Astrocyte (in vitro differentiated cells and primary cell): Measurements from ENCODE around the gene PACC1.

Experiments
- EZH2 ChIP-seq: IDR thresholded peaks from 2 replicates; pipeline ENCODE4 v1.6.1; 2012; ENCODE audit warnings: mild to moderate bottlenecking, low read length, inconsistent platforms; ENCODE audit not compliant: insufficient read depth
- TF ChIP-seq, protein P1 (sequence below): IDR thresholded peaks from 2 replicates; pipeline ENCODE4 v1.5.1; 2011; ENCODE audit warnings: low read depth, mild to moderate bottlenecking, inconsistent platforms, low read length, moderate library complexity; ENCODE audit not compliant: insufficient read depth

GRCh38 chr1:212455803-212456528, 41.3 kb upstream of the PACC1 start:
- TF ChIP-seq, protein P1, sequence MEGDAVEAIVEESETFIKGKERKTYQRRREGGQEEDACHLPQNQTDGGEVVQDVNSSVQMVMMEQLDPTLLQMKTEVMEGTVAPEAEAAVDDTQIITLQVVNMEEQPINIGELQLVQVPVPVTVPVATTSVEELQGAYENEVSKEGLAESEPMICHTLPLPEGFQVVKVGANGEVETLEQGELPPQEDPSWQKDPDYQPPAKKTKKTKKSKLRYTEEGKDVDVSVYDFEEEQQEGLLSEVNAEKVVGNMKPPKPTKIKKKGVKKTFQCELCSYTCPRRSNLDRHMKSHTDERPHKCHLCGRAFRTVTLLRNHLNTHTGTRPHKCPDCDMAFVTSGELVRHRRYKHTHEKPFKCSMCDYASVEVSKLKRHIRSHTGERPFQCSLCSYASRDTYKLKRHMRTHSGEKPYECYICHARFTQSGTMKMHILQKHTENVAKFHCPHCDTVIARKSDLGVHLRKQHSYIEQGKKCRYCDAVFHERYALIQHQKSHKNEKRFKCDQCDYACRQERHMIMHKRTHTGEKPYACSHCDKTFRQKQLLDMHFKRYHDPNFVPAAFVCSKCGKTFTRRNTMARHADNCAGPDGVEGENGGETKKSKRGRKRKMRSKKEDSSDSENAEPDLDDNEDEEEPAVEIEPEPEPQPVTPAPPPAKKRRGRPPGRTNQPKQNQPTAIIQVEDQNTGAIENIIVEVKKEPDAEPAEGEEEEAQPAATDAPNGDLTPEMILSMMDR: peak; percentile 98
- TF ChIP-seq EZH2: no peak
